ENCODE measurements around the gene SLC35A1.

The SLC35A1 gene

GRCh38 chr6:87494761-87495422 lies 22.1 kb downstream of the SLC35A1 start:
- TF ChIP-seq POLR2A (IDR thresholded peaks at IDR 0.05; ENCODE audit: low read length) = no peak
- TF ChIP-seq GATA1 (IDR thresholded peaks at IDR 0.05; ENCODE audit: low read depth, low read length) = no peak
- no peak for DNase-seq

DNA sequence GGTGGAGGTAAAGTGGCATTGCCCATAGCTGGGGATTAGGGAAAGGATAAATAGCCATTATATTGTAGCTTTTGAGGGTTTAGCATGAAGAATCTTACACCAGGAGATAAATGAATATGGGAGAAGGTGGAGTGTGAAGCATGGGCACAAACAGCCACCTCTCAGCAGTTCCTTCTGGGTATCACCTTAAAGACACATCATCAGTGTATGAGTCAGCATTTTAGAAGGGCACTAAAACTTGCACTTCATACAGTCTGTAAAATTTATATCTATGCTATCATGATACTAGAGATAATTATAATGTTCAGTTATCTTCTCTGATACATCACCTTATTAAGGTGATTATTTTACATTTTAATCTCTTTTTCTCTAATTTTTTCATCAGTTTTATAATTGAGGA lies 25.3 kb downstream of the SLC35A1 start:
- no peak for TF ChIP-seq GATA1 (IDR thresholded peaks at IDR 0.05; ENCODE audit: low read depth, low read length)
- no peak for TF ChIP-seq POLR2A (IDR thresholded peaks at IDR 0.05; ENCODE audit: low read length)
- DNase-seq = peak in 1 of 2 experiments; percentile 16

DNA sequence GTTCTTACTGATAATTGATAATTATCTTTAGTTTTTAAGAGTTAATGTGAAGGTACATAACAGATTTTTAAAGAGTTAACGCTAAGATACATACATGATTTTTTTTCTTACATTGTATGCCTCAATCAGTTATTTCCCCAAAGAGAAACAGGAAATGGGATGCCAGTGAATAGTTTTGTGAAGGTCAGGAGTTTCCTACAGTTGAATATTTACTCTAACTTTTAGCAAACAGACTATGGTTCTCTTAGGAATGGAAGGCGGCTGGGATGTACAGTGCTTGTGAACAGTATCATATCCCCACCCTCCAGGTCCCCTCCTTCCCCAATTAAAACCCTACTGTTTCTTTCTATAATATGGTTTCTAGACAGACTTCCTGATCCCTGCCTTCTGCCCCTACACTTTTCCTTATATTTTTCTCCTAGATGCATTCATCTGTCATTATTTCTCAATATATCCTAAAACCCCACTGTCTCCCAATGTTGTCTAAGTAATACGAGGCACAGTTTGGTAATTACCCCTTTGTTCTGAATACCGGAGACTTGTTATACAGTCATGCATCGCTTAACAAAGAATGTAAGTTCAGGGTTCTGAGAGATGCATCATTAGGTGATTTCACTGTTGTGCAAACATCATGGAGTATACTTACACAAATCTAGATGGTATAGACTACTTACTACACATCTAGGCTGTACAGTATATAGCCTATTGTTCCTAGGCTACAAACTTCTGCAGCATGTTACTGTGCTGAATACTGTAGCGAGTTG lies 29.2 kb downstream of the SLC35A1 start:
- TF ChIP-seq GATA1 (IDR thresholded peaks at IDR 0.05; ENCODE audit: low read depth, low read length) (no peak), POLR2A (IDR thresholded peaks at IDR 0.05; ENCODE audit: low read length) (no peak)
- no peak for DNase-seq

- no peak for DNase-seq
- TF ChIP-seq GATA1 (IDR thresholded peaks at IDR 0.05; ENCODE audit: low read depth, low read length) (no peak), POLR2A (IDR thresholded peaks at IDR 0.05; ENCODE audit: low read length) (no peak)
Measured at GRCh38 chr6:87504441-87504840, 31.7 kb downstream of the SLC35A1 start.

- DNase-seq = no peak
- TF ChIP-seq POLR2A (IDR thresholded peaks at IDR 0.05; ENCODE audit: low read length) = no peak
- TF ChIP-seq GATA1 (IDR thresholded peaks at IDR 0.05; ENCODE audit: low read depth, low read length) = no peak
Measured at GRCh38 chr6:87514831-87515230, 42.1 kb downstream of the SLC35A1 start.

DNA sequence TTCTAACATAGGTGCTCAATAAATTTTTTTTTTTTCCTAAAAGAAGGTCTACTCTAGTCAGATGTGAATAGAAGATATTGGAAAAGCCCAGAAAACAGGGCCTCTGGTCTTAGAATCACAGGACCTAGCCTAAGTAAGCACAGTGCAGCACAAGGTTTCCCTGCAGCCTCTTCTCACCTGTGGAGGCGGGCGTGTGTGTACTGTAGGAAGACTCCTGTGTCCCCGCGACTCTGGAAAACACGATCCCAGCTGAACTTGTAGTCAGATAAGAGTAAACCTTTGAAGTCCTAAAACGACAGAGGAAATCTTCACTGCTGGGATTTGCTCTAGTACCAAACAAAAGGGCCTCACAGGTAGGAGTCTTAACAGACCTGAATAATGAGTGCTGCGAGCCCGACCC lies 45.7 kb downstream of the SLC35A1 start:
- TF ChIP-seq GATA1 (IDR thresholded peaks at IDR 0.05; ENCODE audit: low read depth, low read length) (no peak), POLR2A (IDR thresholded peaks at IDR 0.05; ENCODE audit: low read length) (no peak)
- DNase-seq = no peak

GRCh38 chr6:87522686-87523085 lies 49.9 kb downstream of the SLC35A1 start:
- TF ChIP-seq GATA1 (IDR thresholded peaks at IDR 0.05; ENCODE audit: low read depth, low read length) (no peak), POLR2A (IDR thresholded peaks at IDR 0.05; ENCODE audit: low read length) (no peak)
- no peak for DNase-seq

DNA sequence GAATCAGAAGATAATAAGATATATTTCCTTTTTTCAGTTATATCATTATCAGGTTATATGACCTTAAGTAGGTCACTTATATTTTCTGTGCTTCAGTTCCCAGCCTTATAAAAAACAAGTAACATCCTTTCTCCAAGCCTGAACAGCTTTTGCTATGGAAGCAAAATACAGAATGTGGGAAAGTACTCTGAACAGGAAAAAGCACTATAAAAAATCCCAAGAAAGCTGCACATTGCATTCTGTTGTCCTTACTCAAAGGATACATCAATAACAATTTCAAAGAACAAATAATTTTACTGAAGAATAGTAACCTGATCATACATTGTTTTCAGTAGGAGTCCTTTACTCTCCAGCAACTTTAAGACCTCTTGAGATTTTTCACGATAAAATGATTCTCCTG lies 56.4 kb downstream of the SLC35A1 start:
- DNase-seq = no peak
- TF ChIP-seq POLR2A (IDR thresholded peaks at IDR 0.05; ENCODE audit: low read length) (no peak), GATA1 (IDR thresholded peaks at IDR 0.05; ENCODE audit: low read depth, low read length) (no peak)

DNA sequence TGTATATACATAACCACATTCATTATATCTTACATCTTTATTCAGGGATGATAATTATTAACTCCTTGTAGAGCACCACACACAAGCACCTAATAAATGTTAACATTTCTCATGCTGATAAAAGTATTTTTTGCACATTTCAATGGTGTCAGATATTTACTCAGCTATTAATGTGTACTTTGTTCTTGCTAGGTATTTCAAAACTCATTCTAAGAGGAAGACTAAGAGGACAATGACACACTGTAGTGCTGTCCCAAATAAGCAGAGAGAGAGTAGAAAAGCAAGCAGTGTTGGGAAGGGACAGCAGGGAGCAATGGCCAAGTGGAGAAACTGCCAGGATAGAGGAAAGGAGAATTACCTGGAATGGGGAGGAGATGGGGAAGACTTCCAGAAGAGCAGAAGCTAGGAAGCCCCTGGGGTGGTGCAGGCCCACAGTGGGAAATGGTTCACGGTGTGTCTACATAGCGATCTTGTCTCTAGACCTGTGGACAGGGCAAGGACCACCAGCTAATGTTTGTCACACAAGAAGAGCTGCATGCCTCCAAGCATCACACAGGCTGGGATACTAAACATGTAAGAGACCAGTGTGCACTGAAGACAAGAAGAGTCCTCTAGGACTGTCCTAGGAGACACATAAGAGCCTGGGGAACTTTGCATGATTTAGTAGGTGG lies 61.7 kb downstream of the SLC35A1 start:
- TF ChIP-seq POLR2A (IDR thresholded peaks at IDR 0.05; ENCODE audit: low read length) (no peak), GATA1 (IDR thresholded peaks at IDR 0.05; ENCODE audit: low read depth, low read length) (no peak)

DNA sequence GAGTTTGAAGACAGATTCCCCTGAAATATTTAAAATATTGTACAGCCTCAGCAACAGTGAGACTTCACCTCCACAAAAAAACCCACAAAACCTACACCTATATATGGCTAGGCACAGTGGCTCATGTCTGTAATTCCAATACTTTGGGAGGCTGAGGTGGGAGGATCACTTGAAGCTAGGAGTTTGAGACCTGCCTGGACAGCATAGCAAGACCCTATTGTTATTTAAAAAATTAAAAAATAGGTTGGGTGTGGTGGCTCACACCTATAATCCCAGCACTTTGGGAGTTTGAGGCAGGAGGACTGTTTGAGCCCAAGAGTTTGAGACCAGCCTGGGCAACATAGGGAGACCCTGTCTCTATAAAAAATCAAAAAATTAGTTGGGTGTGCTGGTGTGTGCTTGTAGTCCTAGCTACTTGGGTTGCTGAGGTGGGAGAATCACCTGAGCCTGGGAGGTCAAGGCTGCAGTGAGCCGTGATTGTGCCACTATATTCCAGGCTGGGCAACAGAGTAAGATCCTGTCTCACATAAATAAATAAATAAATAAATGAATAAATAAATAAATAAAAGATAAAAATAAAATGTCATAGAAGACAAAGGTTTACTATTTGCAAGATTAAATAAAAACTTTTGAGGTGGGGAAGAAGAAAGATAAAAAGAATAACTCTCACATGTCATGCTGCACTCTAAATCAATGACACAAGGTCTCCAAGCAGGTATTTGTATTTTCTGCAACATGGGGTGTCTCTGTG lies 65.9 kb downstream of the SLC35A1 start:
- DNase-seq = no peak
- TF ChIP-seq GATA1 (IDR thresholded peaks at IDR 0.05; ENCODE audit: low read depth, low read length) (no peak), POLR2A (IDR thresholded peaks at IDR 0.05; ENCODE audit: low read length) (no peak)

More for the DNA sequence above, 61.7 kb downstream of the SLC35A1 start:
- no peak for DNase-seq

GRCh38 chr6:87539554-87539953 lies 66.8 kb downstream of the SLC35A1 start:
- DNase-seq = no peak
- TF ChIP-seq GATA1 (IDR thresholded peaks at IDR 0.05; ENCODE audit: low read depth, low read length) = no peak
- TF ChIP-seq POLR2A (IDR thresholded peaks at IDR 0.05; ENCODE audit: low read length) = no peak

GRCh38 chr6:87540539-87540938 lies 67.8 kb downstream of the SLC35A1 start:
- no peak for DNase-seq

DNA sequence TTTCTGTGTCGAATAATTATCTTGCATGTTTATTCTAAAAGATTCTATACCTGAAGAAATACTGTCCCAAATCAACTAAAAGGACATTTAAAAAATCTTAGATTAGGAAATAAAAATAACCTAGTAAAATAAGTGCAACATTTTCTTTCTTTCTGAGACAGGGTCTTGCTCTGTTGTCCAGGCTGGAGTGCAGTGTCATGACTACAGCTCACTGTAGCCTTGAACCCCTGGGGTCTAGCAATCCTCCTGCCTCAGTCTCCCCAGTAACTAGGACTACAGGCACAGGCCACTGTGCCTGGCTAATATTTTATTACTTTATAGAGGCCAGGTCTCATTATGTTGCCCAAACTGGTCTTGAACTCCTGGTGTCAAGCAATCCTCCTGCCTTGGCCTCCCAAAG lies 68.3 kb downstream of the SLC35A1 start:
- no peak for DNase-seq
- TF ChIP-seq POLR2A (IDR thresholded peaks at IDR 0.05; ENCODE audit: low read length) (no peak), GATA1 (IDR thresholded peaks at IDR 0.05; ENCODE audit: low read depth, low read length) (no peak)

More at GRCh38 chr6:87540539-87540938, 67.8 kb downstream of the SLC35A1 start:
- TF ChIP-seq GATA1 (IDR thresholded peaks at IDR 0.05; ENCODE audit: low read depth, low read length) (no peak), POLR2A (IDR thresholded peaks at IDR 0.05; ENCODE audit: low read length) (no peak)

- no peak for TF ChIP-seq POLR2A (IDR thresholded peaks at IDR 0.05; ENCODE audit: low read length)
- no peak for TF ChIP-seq GATA1 (IDR thresholded peaks at IDR 0.05; ENCODE audit: low read depth, low read length)
- DNase-seq = no peak
Measured at GRCh38 chr6:87541744-87542143, 69.0 kb downstream of the SLC35A1 start.
